Measurements from ENCODE around the gene ADAMTSL1. TPM values are rescaled to one million over a fixed set of nuclear protein-coding genes. Genes with fewer than 3 reads are reported as not detected.

Gene ADAMTSL1
- total RNA-seq, 1 donor from 2014 or later: not detected

GRCh38 chr9:18721267-18721994 is 247.5 kb downstream of the ADAMTSL1 start:
- Mint-ChIP-seq H3K9me3 (no peaks in the 10 kb centered on the region), H3K27me3 (ENCODE audit: low read depth) (no peaks in the 10 kb centered on the region), H3K27ac (no peak overlapping the region), H3K36me3 (ENCODE audit: low read depth) (no peaks in the 10 kb centered on the region), H3K4me3 (ENCODE audit: low read depth) (no peak overlapping the region), H3K4me1 (ENCODE audit: low read depth) (no peaks in the 10 kb centered on the region)
- intact Hi-C loops (cut with micrococcal nuclease): no loop called here
- no peak for DNase-seq (ENCODE audit: low spot score)

DNA sequence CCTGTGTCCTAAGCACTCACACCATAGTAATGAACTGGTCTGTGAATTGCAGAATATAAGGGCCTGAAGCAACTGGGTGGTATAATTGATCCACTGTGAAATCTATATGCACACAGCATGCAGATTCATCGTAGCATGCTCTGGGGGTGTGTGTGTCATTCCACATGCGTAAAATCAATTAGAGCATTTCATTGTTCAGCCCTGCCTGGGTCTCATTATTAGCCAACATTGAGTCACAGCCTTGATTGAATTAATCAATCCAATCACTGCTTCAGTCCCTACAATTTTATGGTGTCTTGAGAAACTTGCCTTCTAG is 248.0 kb downstream of the ADAMTSL1 start:
- intact Hi-C loops (cut with micrococcal nuclease): no loop called here
- Mint-ChIP-seq H3K27me3 (ENCODE audit: low read depth) (no peaks in the 10 kb centered on the region), H3K4me1 (ENCODE audit: low read depth) (no peaks in the 10 kb centered on the region), H3K36me3 (ENCODE audit: low read depth) (no peaks in the 10 kb centered on the region), H3K9me3 (no peaks in the 10 kb centered on the region), H3K27ac (no peak overlapping the region), H3K4me3 (ENCODE audit: low read depth) (no peak overlapping the region)
- no peak for DNase-seq (ENCODE audit: low spot score)

- intact Hi-C loops (cut with micrococcal nuclease): no loop called here
- no peaks in the 10 kb centered on the region for H3K27me3 Mint-ChIP-seq (ENCODE audit: low read depth)
- H3K4me1 Mint-ChIP-seq (ENCODE audit: low read depth): no peaks in the 10 kb centered on the region
- no peaks in the 10 kb centered on the region for H3K36me3 Mint-ChIP-seq (ENCODE audit: low read depth)
- no peaks in the 10 kb centered on the region for H3K9me3 Mint-ChIP-seq
- H3K4me3 Mint-ChIP-seq (ENCODE audit: low read depth): no peak overlapping the region
- no peak for DNase-seq (ENCODE audit: low spot score)
- no peak overlapping the region for H3K27ac Mint-ChIP-seq
These were observed 248.9 kb downstream of the ADAMTSL1 start for GRCh38 chr9:18722882-18723281.

GRCh38 chr9:18723366-18723765 is 249.4 kb downstream of the ADAMTSL1 start:
- no peak overlapping the region for H3K4me3 Mint-ChIP-seq (ENCODE audit: low read depth)
- no peak overlapping the region for H3K27ac Mint-ChIP-seq
- no peak for DNase-seq (ENCODE audit: low spot score)
- no peaks in the 10 kb centered on the region for H3K36me3 Mint-ChIP-seq (ENCODE audit: low read depth)
- no peaks in the 10 kb centered on the region for H3K4me1 Mint-ChIP-seq (ENCODE audit: low read depth)
- intact Hi-C loops (cut with micrococcal nuclease): no loop called here
- no peaks in the 10 kb centered on the region for H3K27me3 Mint-ChIP-seq (ENCODE audit: low read depth)
- H3K9me3 Mint-ChIP-seq: no peaks in the 10 kb centered on the region

DNA sequence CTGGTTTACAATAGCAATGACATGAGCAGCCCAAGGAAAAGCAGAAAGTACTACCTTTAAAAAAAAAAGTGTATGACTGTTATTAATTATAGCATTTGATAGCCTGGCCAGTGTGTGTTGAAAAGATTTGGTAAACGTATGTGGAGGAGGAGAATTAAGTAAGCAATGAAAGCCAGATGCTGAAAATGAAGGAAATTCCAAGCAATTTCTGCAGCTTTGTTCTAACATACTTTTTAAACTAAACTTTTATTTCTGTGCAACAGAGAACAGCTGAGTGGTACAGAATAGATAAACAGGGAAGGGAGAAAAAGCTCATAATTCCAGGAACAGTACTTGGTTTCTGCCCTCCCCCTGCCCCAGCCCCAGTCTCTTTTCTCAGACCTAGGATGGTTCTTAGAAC is 252.6 kb downstream of the ADAMTSL1 start:
- intact Hi-C loops (cut with micrococcal nuclease): no loop called here
- H3K27ac Mint-ChIP-seq: no peak overlapping the region
- H3K36me3 Mint-ChIP-seq (ENCODE audit: low read depth): no peaks in the 10 kb centered on the region
- no peak overlapping the region for H3K4me3 Mint-ChIP-seq (ENCODE audit: low read depth)
- no peaks in the 10 kb centered on the region for H3K4me1 Mint-ChIP-seq (ENCODE audit: low read depth)
- no peaks in the 10 kb centered on the region for H3K27me3 Mint-ChIP-seq (ENCODE audit: low read depth)
- DNase-seq (ENCODE audit: low spot score): no peak
- no peaks in the 10 kb centered on the region for H3K9me3 Mint-ChIP-seq

GRCh38 chr9:18727904-18728303 is 254.0 kb downstream of the ADAMTSL1 start:
- no peaks in the 10 kb centered on the region for H3K36me3 Mint-ChIP-seq (ENCODE audit: low read depth)
- DNase-seq (ENCODE audit: low spot score): no peak
- H3K27me3 Mint-ChIP-seq (ENCODE audit: low read depth): no peaks in the 10 kb centered on the region
- intact Hi-C loops (cut with micrococcal nuclease): no loop called here
- no peaks in the 10 kb centered on the region for H3K4me1 Mint-ChIP-seq (ENCODE audit: low read depth)
- H3K9me3 Mint-ChIP-seq: no peaks in the 10 kb centered on the region
- no peak overlapping the region for H3K27ac Mint-ChIP-seq
- H3K4me3 Mint-ChIP-seq (ENCODE audit: low read depth): no peak overlapping the region

DNA sequence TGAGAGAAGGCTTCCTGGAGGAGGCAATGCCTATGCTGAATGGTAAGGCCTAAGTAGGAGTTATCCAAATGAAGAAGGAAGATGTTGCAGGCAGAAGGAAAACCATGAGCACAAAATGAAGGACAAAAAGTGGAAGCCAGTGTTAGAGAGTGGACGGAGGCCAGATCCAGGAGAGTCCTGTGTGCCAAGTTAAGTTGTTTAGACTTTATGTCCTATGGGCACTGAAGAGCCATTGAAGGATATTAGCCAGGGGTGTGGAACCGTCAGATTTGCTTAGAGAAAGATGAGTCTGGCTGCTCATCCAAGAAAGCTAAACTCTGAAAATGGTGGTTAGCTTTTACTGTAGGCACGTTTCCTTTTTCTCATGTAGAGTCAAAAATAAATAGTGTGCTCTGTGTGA is 254.7 kb downstream of the ADAMTSL1 start:
- H3K4me1 Mint-ChIP-seq (ENCODE audit: low read depth): no peaks in the 10 kb centered on the region
- no peaks in the 10 kb centered on the region for H3K9me3 Mint-ChIP-seq
- H3K27ac Mint-ChIP-seq: no peak overlapping the region
- no peak for DNase-seq (ENCODE audit: low spot score)
- intact Hi-C loops (cut with micrococcal nuclease): no loop called here
- no peaks in the 10 kb centered on the region for H3K27me3 Mint-ChIP-seq (ENCODE audit: low read depth)
- H3K4me3 Mint-ChIP-seq (ENCODE audit: low read depth): no peak overlapping the region
- no peaks in the 10 kb centered on the region for H3K36me3 Mint-ChIP-seq (ENCODE audit: low read depth)

DNA sequence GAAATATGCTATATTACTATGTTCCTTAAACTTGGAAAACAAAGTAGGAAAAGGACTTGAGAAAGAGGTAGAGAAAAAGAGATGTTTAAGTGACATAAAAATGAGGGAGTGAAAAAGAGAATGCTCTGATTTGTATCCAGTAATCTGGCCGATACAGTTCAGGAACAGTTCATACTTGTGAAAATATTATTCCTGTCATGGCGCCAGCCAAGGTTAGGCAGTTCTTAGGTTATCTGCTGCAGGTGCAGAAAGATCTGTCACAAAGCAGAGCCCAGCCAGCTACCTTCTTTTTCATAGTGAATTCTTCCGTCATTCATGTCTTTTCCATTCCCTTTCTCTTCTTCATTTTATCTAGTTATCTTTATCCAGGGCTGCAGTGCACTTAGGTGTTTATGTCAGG is 256.3 kb downstream of the ADAMTSL1 start:
- Mint-ChIP-seq H3K4me1 (ENCODE audit: low read depth) (no peaks in the 10 kb centered on the region), H3K4me3 (ENCODE audit: low read depth) (no peak overlapping the region), H3K27ac (no peak overlapping the region), H3K36me3 (ENCODE audit: low read depth) (no peaks in the 10 kb centered on the region), H3K9me3 (no peaks in the 10 kb centered on the region), H3K27me3 (ENCODE audit: low read depth) (no peaks in the 10 kb centered on the region)
- no peak for DNase-seq (ENCODE audit: low spot score)
- intact Hi-C loops (cut with micrococcal nuclease): no loop called here

GRCh38 chr9:18739127-18739526 is 265.2 kb downstream of the ADAMTSL1 start:
- H3K4me3 Mint-ChIP-seq (ENCODE audit: low read depth): no peak overlapping the region
- no peaks in the 10 kb centered on the region for H3K4me1 Mint-ChIP-seq (ENCODE audit: low read depth)
- DNase-seq (ENCODE audit: low spot score): no peak
- H3K27ac Mint-ChIP-seq: no peak overlapping the region
- H3K27me3 Mint-ChIP-seq (ENCODE audit: low read depth): no peaks in the 10 kb centered on the region
- intact Hi-C loops (cut with micrococcal nuclease): no loop called here
- H3K36me3 Mint-ChIP-seq (ENCODE audit: low read depth): no peaks in the 10 kb centered on the region
- H3K9me3 Mint-ChIP-seq: no peaks in the 10 kb centered on the region

GRCh38 chr9:18739641-18740318 is 265.8 kb downstream of the ADAMTSL1 start:
- intact Hi-C loops (cut with micrococcal nuclease): no loop called here
- no peak overlapping the region for H3K27ac Mint-ChIP-seq
- H3K36me3 Mint-ChIP-seq (ENCODE audit: low read depth): no peaks in the 10 kb centered on the region

DNA sequence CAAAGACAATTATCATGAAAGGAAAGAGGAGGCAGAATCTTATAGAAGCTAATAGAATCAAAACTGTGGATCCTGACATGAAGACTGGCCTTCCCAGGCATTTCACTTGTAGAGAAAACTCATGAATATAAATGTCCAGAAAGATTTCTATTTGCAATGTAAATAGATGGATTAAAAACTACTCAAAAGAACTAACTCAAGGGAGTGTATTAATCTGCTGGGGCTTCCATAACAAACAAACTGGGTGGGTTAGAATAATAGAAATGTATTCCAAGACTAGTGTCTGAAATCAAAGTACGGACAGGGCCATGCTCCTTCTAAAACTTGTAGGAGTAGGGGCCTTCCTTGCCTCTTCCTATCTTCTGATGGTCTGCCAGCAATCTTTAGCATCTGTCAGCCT is 267.4 kb downstream of the ADAMTSL1 start:
- no peaks in the 10 kb centered on the region for H3K36me3 Mint-ChIP-seq (ENCODE audit: low read depth)
- H3K27ac Mint-ChIP-seq: no peak overlapping the region
- no peak overlapping the region for H3K4me3 Mint-ChIP-seq (ENCODE audit: low read depth)
- H3K9me3 Mint-ChIP-seq: no peaks in the 10 kb centered on the region
- H3K27me3 Mint-ChIP-seq (ENCODE audit: low read depth): no peaks in the 10 kb centered on the region
- no peak for DNase-seq (ENCODE audit: low spot score)
- H3K4me1 Mint-ChIP-seq (ENCODE audit: low read depth): no peaks in the 10 kb centered on the region
- intact Hi-C loops (cut with micrococcal nuclease): no loop called here

More at GRCh38 chr9:18739641-18740318, 265.8 kb downstream of the ADAMTSL1 start:
- H3K4me3 Mint-ChIP-seq (ENCODE audit: low read depth): no peak overlapping the region
- H3K9me3 Mint-ChIP-seq: no peaks in the 10 kb centered on the region
- no peak for DNase-seq (ENCODE audit: low spot score)
- H3K4me1 Mint-ChIP-seq (ENCODE audit: low read depth): no peaks in the 10 kb centered on the region
- no peaks in the 10 kb centered on the region for H3K27me3 Mint-ChIP-seq (ENCODE audit: low read depth)

DNA sequence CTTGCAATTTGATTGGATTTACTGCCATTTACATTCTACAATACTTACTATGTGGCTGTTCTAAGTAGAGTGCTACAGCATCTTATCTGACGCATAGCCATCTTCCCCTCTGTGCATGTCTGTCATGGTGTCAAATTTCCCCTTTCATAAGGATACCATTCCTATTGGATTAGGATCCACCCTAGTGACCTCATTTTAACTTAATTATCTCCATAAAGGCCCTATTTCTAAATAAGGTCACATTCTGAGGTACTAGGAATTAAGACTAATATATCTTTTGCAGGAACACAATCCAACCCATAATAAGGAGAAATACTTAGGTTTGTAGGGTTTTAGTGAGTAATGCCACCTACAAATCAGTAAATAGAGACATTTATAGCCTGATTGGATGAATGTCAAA is 268.0 kb downstream of the ADAMTSL1 start:
- H3K4me3 Mint-ChIP-seq (ENCODE audit: low read depth): no peak overlapping the region
- H3K36me3 Mint-ChIP-seq (ENCODE audit: low read depth): no peaks in the 10 kb centered on the region
- H3K9me3 Mint-ChIP-seq: no peaks in the 10 kb centered on the region
- intact Hi-C loops (cut with micrococcal nuclease): no loop called here
- no peak overlapping the region for H3K27ac Mint-ChIP-seq
- H3K27me3 Mint-ChIP-seq (ENCODE audit: low read depth): no peaks in the 10 kb centered on the region
- no peaks in the 10 kb centered on the region for H3K4me1 Mint-ChIP-seq (ENCODE audit: low read depth)
- no peak for DNase-seq (ENCODE audit: low spot score)

GRCh38 chr9:18743421-18743820 is 269.5 kb downstream of the ADAMTSL1 start:
- no peaks in the 10 kb centered on the region for H3K9me3 Mint-ChIP-seq
- DNase-seq (ENCODE audit: low spot score): no peak
- H3K27me3 Mint-ChIP-seq (ENCODE audit: low read depth): no peaks in the 10 kb centered on the region
- intact Hi-C loops (cut with micrococcal nuclease): no loop called here
- H3K4me3 Mint-ChIP-seq (ENCODE audit: low read depth): no peak overlapping the region
- H3K4me1 Mint-ChIP-seq (ENCODE audit: low read depth): no peaks in the 10 kb centered on the region
- H3K27ac Mint-ChIP-seq: no peak overlapping the region
- H3K36me3 Mint-ChIP-seq (ENCODE audit: low read depth): no peaks in the 10 kb centered on the region
